BLaER1 (cell line): ENCODE measurements around the gene SLC35E1.

Experiments used
- H3K27ac ChIP-seq: shearing (Covaris generic); formaldehyde crosslinking; 2 replicates; pipeline ENCODE4 v1.8.1; 2022
- H3K27me3 ChIP-seq: shearing (Covaris generic); formaldehyde crosslinking; 2 replicates; pipeline ENCODE4 v1.8.1; 2022
- H3K36me3 ChIP-seq: shearing (Covaris generic); formaldehyde crosslinking; 2 replicates; pipeline ENCODE4 v1.8.1; 2022
- H3K4me1 ChIP-seq: shearing (Covaris generic); formaldehyde crosslinking; 2 replicates; pipeline ENCODE4 v1.8.1; 2022
- H3K4me2 ChIP-seq: shearing (Covaris generic); formaldehyde crosslinking; 2 replicates; pipeline ENCODE4 v1.8.1; 2022
- H3K4me3 ChIP-seq: shearing (Covaris generic); formaldehyde crosslinking; 2 replicates; pipeline ENCODE4 v1.8.1; 2022
- H3K9ac ChIP-seq: shearing (Covaris generic); formaldehyde crosslinking; 2 replicates; pipeline ENCODE4 v1.8.1; 2022
- H3K9me3 ChIP-seq: shearing (Covaris generic); formaldehyde crosslinking; 2 replicates; pipeline ENCODE4 v1.8.1; 2022
- H4K20me1 ChIP-seq: shearing (Covaris generic); formaldehyde crosslinking; 2 replicates; pipeline ENCODE4 v1.8.1; 2022
- Cebpa-rat ChIP-seq: shearing (Covaris generic); IDR thresholded peaks from 2 replicates; pipeline ENCODE4 v1.8.1; 2022

SLC35E1 gene

DNA sequence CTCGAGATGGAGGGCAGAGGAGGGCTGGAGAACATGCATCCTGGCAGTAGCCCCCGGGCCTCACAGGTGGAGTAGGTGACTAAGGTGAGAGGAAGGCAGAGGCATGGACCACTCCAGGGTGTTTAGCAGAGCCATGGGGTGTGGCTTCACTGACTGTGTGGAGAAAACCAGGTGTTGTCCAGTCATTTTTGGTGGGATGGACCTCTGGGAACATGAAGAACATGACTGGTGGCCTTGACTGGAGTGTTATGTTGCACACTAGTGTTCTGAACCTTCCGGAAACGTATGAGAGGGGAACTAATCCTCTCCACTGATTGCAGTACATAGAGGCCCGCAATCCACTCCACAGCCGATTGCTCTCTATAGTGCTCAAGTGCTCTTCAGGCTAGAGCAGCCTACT, 38.9 kb upstream of the SLC35E1 start:
- no peak for TF ChIP-seq Cebpa-rat
- Histone ChIP-seq H3K9ac (no peak overlapping the region), H3K9me3 (no peaks in the 10 kb centered on the region), H3K4me3 (no peak overlapping the region), H3K27me3 (no peaks in the 10 kb centered on the region), H3K27ac (no peak overlapping the region), H3K36me3 (peaks cover 9% of the 10 kb centered on the region; the same call in 1 of the 2 replicates), H4K20me1 (peaks cover 100% of the 10 kb centered on the region), H3K4me1 (peaks cover 69% of the 10 kb centered on the region), H3K4me2 (no peak overlapping the region)

DNA sequence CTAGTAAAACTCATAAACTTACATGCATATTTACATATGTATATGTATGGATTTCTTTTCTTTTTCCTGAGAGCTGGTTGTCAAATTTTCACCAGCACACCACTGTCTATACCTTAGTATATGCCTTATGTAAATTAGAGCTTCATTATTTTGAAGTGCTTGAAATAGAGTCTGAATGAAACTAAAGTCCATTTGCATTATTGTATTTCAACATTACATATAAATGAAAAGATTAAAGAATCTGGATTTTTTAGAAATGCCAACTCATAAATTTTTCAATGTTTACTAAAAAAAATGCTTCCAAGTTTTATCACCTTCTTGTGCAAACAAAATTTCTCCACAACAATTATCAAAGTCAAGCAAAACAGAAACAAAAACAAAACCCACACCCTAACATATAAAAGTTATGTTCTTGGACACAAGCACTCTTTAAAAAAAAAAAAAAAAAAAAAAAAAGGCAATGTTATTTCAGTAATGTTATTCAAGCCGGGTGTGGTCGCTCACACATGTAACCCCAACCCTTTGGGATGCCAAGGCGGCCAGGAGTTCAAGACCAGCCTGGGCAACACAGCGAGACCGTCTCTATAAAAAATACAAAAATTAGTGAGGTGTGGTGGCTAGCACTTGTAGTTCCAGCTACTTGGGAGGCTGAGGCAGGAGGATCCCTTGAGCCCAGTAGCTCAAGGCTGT, 37.4 kb upstream of the SLC35E1 start:
- H3K4me2 ChIP-seq = no peak overlapping the region
- no peak overlapping the region for H3K4me3 ChIP-seq
- no peak overlapping the region for H3K27ac ChIP-seq
- no peaks in the 10 kb centered on the region for H3K9me3 ChIP-seq
- TF ChIP-seq Cebpa-rat = no peak
- no peaks in the 10 kb centered on the region for H3K27me3 ChIP-seq
- peaks cover 63% of the 10 kb centered on the region for H3K4me1 ChIP-seq
- peaks cover 100% of the 10 kb centered on the region for H4K20me1 ChIP-seq
- H3K9ac ChIP-seq = no peak overlapping the region
- peaks cover 19% of the 10 kb centered on the region; the same call in 1 of the 2 replicates for H3K36me3 ChIP-seq

DNA sequence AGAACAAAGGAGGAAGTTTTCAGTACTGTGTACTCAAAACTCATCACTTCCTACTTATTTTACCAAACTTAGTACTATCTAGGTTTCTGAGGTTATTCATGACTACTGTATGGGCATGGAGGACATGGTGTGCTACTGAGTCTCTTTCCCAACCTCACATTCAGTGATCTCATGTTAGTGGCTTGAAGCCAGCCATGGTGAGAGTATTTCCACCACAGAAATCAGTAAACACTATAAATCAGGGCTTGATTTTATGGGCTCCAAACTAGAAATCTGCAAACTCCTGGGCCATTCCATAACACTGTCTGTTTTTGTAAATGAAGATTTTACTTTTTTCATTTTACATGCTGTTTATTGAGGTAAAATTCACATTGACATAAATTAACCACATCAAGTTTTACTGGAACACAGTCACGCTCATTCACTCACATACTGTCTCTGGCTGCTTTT, 36.1 kb upstream of the SLC35E1 start:
- Histone ChIP-seq H3K36me3 (peaks cover 21% of the 10 kb centered on the region; the same call in 1 of the 2 replicates), H3K27ac (no peak overlapping the region), H3K9me3 (no peaks in the 10 kb centered on the region), H3K4me2 (no peak overlapping the region), H4K20me1 (peaks cover 100% of the 10 kb centered on the region), H3K9ac (no peak overlapping the region), H3K4me3 (no peak overlapping the region), H3K27me3 (no peaks in the 10 kb centered on the region), H3K4me1 (peaks cover 57% of the 10 kb centered on the region)
- TF ChIP-seq Cebpa-rat = no peak

DNA sequence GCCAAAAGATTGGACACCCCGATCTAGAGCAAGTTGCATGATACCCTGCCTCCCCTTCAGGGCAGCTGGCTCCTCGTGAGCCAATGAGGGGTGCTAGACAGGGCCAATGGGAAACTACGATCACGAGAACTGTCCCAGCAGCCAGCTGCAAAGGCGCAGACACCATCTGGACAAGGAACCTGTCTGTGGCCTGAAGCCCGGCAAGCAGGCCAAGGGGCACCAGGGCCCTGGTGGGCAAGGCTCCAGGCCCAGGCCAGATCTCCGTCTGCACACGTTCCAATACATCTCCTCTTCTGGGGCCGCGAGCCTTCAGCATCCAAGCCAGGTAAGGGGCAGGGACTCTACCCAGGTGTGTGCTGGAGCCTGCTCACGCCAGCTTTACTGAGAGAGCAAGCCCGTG, 35.6 kb upstream of the SLC35E1 start:
- Histone ChIP-seq H3K4me2 (no peak overlapping the region), H3K27ac (no peak overlapping the region), H4K20me1 (peaks cover 100% of the 10 kb centered on the region)

DNA sequence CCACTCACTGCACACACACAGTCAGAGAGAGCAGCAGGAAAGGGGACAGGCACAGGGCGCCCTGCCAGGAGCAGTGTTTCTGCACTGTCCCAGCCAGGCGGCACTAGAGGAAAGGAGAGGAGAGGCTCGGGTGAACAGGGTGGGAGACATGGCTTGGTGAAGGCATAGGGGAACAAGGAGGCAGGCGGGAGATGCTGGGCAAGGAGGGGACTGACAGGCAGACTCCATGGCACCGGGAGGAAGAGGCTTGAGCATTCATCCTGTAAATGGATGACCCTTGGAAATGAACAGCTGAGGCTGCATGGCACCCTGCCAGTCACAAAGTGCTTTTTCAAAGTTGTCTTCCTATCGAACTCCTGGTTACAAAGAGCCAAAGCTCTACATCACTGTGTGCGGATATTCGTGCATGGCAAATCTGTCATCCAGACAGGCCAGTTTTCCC, 33.4 kb upstream of the SLC35E1 start:
- Histone ChIP-seq H3K9me3 (no peaks in the 10 kb centered on the region), H3K9ac (no peak overlapping the region), H3K36me3 (peaks cover 31% of the 10 kb centered on the region; the same call in 1 of the 2 replicates), H3K27ac (peak overlapping the region; percentile 30; the same call in 1 of the 2 replicates), H4K20me1 (peaks cover 100% of the 10 kb centered on the region), H3K4me2 (no peak overlapping the region), H3K4me1 (peaks cover 55% of the 10 kb centered on the region), H3K4me3 (no peak overlapping the region), H3K27me3 (no peaks in the 10 kb centered on the region)
- TF ChIP-seq Cebpa-rat = no peak

More for the DNA sequence above, 35.6 kb upstream of the SLC35E1 start:
- Histone ChIP-seq H3K4me1 (peaks cover 56% of the 10 kb centered on the region), H3K9ac (no peak overlapping the region), H3K9me3 (no peaks in the 10 kb centered on the region), H3K27me3 (no peaks in the 10 kb centered on the region), H3K4me3 (no peak overlapping the region), H3K36me3 (peaks cover 21% of the 10 kb centered on the region; the same call in 1 of the 2 replicates)
- no peak for TF ChIP-seq Cebpa-rat

DNA sequence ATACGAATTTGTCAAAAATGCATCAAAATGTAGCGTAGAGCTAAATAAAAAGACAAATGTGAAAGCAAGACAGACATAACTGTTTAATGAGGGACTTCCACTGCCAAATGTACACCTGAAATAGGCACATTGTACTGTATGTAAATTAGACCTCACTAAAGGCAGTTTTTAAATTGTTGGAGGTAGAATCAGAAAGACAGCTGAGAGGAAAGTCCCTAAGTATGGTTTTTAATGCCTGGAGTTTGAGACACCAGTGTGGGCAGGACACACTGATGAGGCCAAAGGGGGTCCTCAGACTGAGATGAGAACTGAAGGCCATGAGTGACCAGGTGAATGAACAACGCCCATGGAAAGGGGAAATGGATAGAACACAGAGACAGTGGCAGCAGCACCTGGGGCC, 32.9 kb upstream of the SLC35E1 start:
- Histone ChIP-seq H3K4me1 (peaks cover 56% of the 10 kb centered on the region), H4K20me1 (peaks cover 100% of the 10 kb centered on the region), H3K9me3 (no peaks in the 10 kb centered on the region), H3K9ac (no peak overlapping the region), H3K27ac (peak overlapping the region; percentile 30; the same call in 1 of the 2 replicates), H3K4me2 (no peak overlapping the region), H3K27me3 (no peaks in the 10 kb centered on the region), H3K4me3 (no peak overlapping the region), H3K36me3 (peaks cover 31% of the 10 kb centered on the region; the same call in 1 of the 2 replicates)
- no peak for TF ChIP-seq Cebpa-rat

DNA sequence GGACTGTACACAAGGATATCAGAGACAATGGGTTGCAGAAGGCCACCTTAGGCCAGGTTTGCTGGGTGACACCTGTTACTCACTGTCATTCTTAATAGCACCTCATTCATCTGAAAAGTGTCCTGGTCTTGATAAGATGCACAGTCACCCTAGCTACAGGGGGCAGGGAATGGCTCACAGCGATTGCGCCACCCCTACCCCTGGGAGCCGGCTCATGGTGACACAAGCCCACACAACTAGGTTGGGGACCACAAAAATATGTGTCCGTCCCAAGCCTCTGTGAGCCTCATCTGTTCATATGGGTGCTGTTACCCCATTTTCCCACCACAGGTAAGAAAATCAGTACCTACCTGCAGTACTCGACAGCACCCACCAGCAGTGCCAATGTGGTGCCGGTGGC, 32.4 kb upstream of the SLC35E1 start:
- Histone ChIP-seq H4K20me1 (peaks cover 100% of the 10 kb centered on the region), H3K4me2 (no peak overlapping the region), H3K27me3 (no peaks in the 10 kb centered on the region), H3K9me3 (no peaks in the 10 kb centered on the region), H3K36me3 (peaks cover 31% of the 10 kb centered on the region; the same call in 1 of the 2 replicates), H3K4me3 (no peak overlapping the region), H3K4me1 (peaks cover 61% of the 10 kb centered on the region), H3K9ac (no peak overlapping the region), H3K27ac (no peak overlapping the region)
- TF ChIP-seq Cebpa-rat = no peak

DNA sequence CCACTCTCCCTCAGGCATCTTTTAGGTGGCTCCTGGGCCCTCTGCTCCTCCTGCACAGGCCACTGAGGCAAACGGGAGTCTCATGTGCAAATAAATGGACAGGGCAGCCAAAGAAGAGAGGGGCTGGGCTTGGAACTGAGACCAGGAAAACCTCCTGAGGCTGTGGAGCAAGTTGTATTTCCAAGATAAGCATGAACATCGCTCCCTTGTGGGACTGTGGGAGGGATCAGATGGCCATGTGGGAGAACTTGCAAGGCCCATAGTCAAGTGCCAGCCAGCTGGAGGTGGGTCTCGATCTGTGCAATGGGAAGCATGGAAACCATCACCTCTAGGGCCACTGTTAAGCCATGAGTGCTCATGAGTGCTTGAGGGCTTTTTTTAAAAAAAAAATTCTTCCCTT, 30.9 kb upstream of the SLC35E1 start:
- Histone ChIP-seq H3K9ac (no peak overlapping the region), H3K4me3 (no peak overlapping the region), H3K4me1 (peaks cover 63% of the 10 kb centered on the region), H4K20me1 (peaks cover 100% of the 10 kb centered on the region), H3K27me3 (no peaks in the 10 kb centered on the region), H3K36me3 (peaks cover 30% of the 10 kb centered on the region; the same call in 1 of the 2 replicates), H3K27ac (no peak overlapping the region), H3K4me2 (no peak overlapping the region), H3K9me3 (no peaks in the 10 kb centered on the region)
- TF ChIP-seq Cebpa-rat = no peak

DNA sequence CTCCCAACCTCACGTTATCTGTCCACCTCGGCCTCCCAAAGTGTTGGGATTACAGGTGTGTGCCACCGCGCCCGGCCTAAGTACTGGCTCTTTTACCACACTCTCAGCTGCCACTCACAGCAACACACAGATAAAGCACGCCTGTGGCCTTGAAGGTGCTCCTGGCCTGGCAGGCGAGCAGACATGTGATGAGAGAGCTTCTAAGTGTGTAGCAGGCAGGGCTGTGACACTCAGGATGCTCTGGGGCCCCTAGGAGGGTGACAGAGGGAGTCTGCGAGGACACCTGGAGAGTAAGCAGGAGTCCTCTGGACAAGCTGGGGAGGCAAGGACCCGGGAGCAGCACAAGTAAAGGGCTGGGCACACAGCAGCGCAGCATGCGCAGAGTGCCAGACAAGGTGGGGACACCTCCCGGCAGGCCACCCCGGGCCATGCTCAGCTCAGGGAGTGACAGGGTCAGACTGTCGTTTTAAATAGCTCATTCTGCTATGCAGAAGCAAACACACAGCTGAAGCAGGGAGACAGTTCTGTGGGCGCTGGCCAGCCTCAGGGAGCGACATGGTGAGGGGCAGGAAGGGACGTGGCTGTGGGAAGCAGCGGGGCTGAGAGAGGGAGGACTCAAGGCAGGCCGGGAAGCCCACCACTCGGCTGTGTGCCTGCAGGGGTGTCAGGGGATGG, 29.3 kb upstream of the SLC35E1 start:
- peak overlapping the region; percentile 3; the same call in 1 of the 2 replicates for H3K27ac ChIP-seq
- no peak for TF ChIP-seq Cebpa-rat
- no peak overlapping the region for H3K4me2 ChIP-seq
- H3K36me3 ChIP-seq = peaks cover 22% of the 10 kb centered on the region; the same call in 1 of the 2 replicates
- peaks cover 52% of the 10 kb centered on the region for H3K4me1 ChIP-seq
- H3K9me3 ChIP-seq = no peaks in the 10 kb centered on the region
- H3K27me3 ChIP-seq = no peaks in the 10 kb centered on the region
- H3K4me3 ChIP-seq = no peak overlapping the region
- no peak overlapping the region for H3K9ac ChIP-seq
- peaks cover 100% of the 10 kb centered on the region for H4K20me1 ChIP-seq

DNA sequence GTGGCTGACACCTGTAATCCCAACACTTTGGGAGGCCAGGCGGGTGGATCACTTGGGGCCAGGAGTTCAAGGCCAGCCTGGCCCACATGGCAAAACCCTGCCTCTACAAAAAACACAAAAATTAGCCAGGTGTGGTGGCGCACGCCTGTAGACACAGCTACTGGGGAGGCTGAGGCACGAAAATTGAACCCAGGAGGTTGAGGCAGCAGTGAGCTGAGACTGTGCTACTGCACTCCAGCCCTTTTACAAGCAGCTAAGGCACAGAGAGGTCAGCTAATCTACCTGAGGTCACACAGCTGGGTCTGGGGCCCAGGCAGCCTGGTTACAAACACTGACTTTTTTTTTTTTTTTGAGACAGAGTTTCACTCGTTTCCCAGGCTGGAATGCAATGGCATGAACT, 28.6 kb upstream of the SLC35E1 start:
- Histone ChIP-seq H3K36me3 (peaks cover 19% of the 10 kb centered on the region; the same call in 1 of the 2 replicates), H3K4me1 (peaks cover 52% of the 10 kb centered on the region), H3K9me3 (no peaks in the 10 kb centered on the region), H3K27ac (no peak overlapping the region), H4K20me1 (peaks cover 100% of the 10 kb centered on the region), H3K27me3 (no peaks in the 10 kb centered on the region), H3K9ac (no peak overlapping the region), H3K4me2 (no peak overlapping the region), H3K4me3 (no peak overlapping the region)
- no peak for TF ChIP-seq Cebpa-rat
